ENCODE data around the gene KRT78.

The KRT78 gene

DNA sequence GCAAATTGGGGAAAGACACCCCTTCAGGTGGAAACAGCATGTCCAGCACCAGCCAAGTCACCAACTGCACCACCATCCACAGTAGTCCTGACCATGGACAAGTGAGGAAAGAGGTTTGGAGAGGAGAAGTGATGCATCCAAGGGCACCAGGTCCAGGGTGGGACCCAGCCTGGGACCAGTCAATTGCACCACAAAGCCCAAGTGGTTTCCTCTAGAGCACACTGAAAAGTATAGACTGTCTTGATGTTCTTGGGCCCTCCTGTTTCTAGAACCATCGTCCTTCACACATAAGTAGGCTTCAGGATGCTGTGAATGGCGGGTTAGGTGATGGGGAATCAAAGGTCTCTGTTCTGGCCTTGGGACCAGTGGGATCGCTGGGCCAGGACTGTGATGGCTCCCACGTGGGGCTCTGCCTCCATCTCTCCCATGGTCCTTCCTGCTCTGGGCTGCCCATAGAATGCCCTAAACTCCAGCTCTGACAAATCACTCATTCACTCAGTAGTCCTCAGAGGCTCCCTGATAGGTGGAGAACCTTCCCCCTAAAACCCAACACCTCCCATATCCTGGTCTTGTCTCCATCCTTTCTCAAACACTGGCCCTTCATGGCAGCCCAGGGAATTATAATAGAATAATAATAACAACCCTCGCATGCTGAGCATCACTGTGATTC, 23.9 kb downstream of the KRT78 start:
- no peak for DNase-seq (ENCODE audit: low spot score)

DNA sequence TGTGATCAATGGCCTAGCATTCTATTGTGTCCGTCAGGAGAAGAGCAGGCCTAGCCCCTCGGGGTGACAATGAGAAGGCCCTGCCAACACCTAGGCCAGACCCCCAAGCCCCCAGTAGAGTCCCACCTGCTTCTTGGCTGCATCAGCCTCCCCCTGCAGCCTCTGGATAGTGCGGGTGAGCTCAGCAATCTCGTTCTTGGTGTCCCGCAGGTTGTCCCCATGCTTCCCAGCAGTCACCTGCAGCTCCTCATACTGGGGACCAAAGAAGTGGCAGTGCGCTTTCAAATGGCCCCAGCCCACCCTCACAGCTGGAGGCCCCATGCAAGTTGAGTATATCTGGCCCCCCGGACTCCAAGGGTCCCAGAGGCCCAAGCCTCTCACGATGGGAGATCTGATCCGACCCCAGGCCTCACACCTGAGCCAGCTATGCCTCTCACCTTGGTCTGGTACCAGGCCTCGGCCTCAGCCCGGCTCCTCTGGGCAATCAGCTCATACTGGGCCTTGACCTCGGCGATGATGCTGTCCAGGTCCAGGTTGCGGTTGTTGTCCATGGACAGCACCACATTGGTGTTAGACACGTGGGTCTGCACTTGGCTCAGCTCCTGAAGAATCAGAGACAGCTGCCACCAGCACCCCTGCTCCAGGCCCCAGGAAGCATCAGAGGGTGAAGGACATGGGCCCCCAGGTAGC, 24.9 kb downstream of the KRT78 start:
- no peak for DNase-seq (ENCODE audit: low spot score)

DNA sequence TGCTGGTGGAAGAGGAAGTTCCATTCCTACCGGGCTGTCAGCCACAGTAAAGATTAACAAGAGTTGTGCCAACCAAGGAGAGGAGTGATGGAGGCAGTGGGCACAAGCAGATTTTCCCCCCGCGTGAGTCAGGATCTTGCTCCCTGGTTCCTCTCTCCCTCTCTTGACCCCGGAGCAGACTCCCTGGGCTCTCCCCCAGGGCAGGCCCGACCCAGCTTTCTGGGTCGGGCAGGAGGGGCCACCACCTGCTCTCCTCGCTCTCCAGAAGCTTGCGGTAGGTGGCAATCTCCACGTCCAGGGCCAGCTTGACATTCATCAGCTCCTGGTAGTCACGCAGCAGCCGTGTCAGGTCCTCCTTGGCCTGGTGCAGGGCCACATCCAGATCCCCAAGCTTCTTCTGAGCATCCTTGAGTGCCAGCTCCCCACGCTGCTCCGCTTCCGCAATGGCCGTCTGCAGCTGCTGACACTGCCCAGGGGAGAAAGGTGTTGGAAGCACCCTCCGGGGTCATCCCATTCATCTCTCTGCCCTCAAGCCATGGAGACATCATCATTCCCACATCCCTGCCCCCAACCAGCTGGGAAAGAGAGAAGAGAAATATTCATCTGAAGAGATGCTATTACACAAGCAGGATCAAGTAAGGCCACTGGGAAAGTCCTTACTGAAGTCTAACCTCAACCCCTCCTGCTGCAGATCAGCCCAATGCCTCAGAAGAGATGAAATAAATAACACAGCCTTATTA, 25.9 kb downstream of the KRT78 start:
- DNase-seq (ENCODE audit: low spot score) = no peak

DNA sequence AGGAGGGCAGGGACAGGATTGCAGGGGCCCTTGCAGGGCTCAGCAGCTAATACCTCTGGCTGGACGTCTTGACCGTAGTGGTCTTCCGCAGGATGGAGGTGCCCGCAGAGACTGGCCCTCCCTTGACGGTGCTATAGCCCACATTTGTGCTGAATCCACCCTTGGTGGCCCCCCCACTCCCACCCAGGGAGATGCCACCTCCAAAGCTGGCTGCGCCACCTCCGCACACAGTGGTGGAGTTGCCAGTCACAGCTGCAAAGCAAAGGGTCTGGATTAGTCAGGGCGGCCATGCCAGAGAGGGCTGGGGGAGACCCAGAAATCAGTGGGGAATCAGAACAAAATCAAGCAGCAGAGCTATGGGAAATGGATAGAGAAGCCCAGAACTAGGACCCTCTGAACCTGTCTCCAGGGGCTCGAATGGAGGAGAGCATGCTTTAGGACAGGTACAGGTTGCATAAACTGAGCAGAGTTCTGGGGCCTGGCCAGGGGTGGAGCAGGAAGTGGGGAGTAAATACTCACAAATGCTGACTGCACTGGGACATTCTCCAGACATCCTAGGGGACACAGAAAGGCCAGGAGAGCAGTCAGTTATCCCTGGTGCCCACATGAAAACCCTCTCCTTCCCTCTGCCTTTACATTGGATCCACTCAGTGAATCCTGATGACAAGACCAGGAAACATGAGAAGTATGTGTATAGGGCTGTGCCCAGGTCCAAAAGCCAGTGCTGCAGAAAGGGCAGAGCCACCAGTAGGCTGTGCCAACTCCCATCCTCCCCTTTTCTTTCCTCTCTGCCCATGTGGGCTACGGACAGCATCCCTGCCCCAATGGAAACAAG, 26.8 kb downstream of the KRT78 start:
- DNase-seq (ENCODE audit: low spot score) = no peak

DNA sequence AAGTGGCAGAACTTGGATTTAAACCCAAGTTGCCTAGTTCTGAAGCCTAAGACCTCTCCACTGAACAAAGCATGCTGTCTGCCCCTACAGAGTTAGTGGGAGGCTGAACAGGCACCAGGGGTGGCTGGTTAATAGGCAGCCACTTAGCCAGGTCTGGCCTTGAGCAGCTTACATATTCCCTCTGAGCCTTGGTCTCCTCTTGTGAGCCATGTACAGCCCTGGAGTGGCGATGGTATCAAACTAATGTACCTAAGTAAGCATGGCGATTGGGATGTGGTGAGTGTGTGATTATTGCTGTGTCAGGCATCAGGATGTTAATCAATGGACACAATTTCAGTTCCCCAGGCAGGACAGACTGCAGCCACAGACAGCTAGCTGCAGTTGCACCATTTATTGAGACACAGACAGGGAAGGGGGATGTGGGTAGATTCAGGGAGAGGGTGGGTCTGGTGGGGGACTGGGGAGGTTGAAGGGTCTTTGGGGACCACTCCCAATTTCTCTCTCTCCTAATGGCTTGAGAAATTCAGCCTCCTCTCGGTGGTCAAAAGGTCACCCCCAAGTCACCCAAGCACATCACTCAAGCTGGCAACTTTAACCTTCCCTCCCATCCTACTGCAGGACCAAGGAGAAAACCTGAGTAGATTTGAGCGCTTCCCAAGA, 27.6 kb downstream of the KRT78 start:
- DNase-seq (ENCODE audit: low spot score) = no peak

DNA sequence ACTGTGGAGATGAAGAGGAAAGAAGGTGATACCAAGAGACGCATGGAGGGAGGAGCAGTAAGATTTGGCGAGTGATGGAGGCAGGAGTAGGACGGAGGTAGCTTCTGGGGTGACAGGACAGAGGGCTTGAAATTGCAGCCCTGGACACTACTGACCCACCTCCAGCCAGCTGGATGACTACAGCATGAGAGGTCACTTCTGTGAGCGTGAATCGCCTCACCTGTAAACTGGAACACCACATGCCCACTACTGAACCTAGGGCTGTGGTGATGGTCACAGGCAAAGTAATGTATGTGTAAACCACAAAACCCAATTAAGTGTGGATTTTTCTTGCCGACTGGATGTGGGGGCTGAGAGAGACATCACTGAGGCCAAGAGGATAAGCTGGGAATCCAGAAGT, 28.3 kb downstream of the KRT78 start:
- no peak for DNase-seq (ENCODE audit: low spot score)

DNA sequence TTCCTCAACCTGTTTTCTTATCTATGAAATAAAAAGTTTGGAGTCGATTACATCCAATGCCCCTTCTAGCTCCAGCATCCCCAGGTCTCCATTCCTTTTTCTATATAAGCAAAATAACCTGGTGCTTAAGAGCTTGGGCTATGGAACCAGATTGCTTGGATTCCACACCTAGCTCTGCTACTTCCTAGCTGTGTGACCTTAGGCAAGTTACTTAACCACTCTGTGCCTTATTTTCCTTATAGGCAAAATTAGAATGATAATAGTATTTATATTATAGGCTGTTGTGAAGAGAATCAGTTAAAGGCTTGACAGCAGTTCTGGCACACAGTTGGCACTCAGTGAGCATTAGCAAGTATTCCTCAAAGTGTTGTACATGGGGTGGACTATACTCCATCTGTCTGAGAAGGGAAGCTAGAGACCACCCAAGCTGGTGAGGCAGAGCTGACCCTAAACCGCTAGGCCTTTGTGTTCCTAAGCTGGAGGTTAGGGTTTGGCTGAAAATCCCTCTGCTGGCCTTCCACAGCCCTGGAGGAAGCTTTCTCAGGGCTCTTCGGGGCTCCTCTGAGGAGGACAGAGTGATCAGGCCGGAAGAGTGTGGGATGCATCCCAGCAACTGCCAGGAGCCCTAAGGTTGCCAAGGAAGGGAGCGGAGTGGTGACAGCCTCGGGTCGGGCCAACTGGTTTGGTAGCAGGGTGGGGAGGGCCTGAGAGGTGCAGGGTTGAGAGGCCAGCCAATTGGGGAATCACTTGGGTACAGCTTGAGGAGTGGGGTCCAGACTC, 28.9 kb downstream of the KRT78 start:
- DNase-seq (ENCODE audit: low spot score) = no peak

DNA sequence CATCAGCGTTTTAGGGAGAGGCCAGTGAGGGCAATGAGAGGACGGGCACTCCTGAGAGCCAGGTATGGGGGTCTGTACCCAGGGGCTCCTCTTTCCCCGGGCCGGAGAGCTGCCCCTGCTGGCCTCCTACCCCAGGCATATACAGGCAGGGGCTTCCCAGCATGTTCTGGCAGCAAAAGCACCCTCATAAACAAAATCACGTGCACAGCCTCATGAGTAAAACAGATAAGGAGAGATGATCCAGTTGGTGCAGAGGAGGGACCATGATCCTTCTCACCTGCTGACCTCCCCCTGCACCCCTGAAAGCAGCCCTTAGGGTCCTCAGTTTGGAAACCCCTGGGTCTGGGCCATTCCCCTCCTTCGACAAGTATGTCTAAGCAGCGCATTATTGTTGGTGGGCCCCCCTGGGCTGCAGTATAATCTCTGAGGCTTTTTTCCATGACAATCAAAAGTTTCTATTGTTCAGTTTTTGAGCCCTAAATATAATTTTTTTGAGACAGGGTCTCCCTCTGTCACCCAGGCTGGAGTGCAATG, 29.8 kb downstream of the KRT78 start:
- no peak for DNase-seq (ENCODE audit: low spot score)

DNA sequence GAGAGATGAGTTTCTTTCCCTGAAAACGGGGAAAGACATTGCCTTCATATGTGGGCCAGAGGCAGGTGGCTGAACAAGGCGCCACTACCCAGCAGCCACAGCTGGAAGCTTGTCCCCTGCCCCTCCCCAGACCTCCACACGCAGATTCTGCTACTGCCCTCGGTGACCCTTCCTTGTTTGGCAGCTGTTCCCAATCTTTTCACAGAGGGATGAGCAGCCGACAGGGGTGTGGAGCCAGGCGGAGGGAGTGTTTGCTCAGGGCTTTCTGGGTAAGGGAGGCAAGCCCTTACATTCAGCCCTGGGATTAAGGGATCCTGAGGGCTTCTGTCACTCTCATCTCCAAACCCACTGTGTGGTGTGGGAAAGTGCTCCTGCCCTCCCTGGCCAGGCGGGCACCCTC, 30.4 kb downstream of the KRT78 start:
- DNase-seq (ENCODE audit: low spot score) = no peak

DNA sequence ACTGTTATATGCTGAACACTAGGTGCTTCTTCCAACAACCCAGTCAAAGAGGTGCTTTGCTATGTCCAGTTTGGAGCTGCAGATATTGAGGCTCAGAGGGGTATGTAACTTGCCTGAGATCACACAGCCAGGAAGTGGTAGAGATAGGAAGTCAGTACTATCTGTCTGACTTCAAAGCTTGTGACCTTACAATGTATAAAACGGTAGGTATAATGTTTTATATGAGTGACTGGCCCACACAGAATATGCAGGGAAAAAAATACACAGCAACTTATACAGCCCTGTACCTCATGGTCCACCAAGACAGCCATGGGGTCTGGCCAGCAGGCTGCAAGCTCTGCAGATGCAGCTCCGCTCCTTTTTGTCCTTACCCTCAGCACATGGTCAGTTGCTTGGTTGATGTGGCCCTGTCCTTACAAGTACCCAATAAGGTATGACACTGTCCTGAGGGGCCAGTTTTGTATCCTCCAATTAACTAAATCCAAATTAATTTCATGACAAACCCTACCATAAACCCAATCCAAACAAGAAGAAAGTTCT, 31.0 kb downstream of the KRT78 start:
- no peak for DNase-seq (ENCODE audit: low spot score)

DNA sequence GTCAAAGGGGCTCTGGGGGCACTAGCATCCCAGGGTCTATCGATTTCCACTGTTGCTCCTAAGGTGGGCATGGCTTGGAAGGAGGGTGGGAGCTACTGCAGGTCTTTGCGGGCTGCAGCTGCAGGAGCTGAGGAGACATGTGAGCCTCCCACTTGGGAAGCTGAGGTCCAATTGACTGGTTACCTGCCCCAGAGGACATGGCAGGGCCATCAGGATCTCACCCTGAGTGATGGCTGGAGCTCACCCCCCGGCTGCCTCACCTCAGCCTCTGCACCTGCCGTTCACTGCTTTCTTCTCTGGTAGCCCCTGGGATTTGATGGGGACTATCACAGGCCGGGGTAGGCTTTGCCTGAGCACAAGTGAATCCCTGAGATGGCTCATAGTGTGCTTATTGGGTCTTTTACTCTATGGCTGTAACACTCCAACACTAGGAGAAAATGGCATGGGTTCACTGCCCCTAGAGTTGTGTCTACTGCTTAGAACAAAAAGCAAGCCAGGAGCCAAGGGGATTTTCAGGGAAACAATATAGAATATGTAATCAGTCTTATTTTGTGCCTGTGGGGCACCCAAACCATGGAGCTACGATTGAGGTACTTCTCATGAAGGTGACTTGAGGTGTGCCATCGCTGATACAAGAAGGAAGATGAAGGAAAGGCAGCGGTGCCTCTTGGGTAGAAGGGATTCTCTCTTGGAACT, 31.6 kb downstream of the KRT78 start:
- DNase-seq (ENCODE audit: low spot score) = no peak

DNA sequence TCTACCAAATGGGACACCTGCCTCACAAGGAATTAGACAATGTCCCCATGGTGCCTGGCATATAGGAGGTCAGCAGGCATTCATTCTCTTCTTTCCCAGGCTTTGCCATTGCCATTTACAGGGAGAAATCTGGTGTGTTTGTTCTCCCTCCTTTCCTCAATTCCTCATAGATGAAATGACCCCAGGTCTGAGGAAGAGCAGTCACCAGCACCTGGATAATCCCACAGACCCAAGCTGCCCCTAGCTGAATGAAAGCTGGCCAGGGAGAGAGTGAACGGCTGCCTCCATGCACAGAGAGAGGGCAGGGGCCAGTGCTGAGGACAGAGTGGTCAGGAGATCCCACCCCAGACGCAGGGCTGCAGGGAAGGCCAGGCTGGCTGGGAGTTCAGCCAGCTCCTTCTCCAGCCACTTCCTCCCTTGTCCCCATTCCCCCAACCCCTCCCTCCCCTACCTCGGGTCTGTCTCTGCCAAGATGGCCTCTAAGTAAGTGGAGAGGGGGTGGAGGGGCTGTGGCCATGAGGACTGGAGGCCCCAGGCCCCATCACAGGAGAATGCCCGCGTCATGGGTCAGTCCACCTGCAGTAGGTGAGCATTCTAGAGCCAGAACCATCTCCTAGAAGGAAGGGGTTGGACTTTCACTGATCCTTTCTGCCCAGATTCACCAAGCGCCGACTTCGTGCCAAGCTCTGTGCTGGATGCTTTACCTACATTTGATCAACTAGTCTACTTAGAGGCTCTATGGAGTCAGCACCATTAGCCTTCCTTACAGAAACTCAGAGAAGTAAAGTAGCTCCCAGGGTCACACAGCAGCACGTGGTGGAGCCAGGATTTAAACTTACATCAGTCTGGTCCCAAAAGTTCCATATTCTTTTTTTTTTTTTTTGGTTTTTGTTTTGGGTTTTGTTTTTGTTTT, 32.9 kb downstream of the KRT78 start:
- DNase-seq (ENCODE audit: low spot score) = no peak

DNA sequence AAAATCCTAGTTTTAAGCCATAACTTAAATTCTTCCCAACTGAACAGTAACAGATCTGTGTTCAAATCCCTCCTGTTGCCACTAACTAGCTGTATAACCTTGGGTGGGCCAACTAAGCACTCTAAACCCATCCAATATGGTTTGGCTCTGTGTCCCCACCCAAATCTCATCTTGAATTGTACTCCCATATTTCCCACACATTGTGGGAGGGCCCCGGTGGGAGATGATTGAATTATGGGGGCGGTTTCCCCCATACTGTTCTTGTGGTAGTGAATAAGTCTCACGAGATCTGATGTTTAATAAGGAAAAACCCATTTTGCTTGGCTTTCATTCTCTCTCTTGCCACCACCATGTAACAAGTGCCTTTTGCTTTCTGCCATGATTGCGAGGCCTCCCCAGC, 33.6 kb downstream of the KRT78 start:
- no peak for DNase-seq (ENCODE audit: low spot score)

DNA sequence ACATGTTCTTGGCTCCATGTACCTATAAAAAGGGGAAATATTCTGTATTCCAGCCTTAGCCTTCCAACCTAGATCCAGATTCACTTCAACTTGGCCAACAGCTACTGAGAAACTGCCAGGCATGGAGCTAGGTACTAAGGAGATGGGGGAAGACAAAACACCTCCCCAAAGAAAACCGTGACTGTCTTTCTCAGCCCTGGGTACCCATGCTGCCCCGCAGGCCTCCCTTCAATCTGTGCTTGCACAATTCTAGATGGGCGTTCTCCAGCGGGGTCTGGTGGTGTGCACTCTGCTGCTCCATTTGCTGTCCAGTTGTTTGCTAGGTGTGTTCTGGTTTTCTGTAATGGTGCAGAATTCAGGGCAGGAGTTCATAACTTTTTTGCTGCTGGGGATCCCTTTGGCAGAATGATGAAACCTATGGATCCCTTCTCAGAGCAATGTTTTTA, 34.1 kb downstream of the KRT78 start:
- no peak for DNase-seq (ENCODE audit: low spot score)

DNA sequence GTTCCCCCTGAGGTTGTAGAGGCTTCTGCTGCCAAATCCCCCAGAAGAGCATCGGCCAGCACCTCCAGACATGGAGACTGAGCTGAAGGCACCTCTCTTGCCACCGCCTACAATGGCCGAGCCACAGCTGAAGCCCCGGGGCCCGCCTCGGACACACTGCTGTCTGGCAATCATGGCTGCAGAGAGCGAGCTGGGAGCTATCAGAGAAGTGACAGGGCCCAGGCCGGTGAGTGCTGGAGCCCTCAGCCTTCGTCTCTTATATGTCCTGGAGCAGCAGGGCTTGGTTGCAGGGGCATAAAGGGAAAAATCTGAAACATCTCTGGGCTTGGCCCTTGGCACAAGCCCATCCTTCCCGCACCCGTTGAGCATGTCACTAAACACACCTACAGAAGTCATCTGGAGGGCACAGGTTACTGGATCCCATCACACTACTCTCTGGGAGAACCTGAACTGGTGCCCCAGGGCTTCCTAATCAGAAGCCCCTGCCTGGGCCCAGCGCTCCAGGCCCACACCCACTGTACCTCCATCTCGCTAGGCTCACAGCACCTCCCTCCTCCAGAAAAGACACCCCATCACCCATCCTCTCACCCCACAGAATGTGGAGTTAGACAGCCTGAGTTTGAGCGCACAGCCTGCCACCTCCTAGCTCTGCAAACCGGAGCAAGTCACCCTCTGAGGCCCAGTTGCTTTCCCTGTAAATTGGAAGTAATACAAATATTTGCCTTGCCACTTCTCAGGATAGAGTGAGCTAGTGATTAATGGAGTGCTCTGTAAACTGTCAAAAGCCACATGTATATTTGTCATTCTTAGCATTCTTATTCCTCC, 34.7 kb downstream of the KRT78 start, which contains the start of gene KRT4:
Gene KRT4, minus strand, starts transcription at position 232 of the 825 bp plus-strand sequence. Its CDS starts 58 bp downstream, at position 174.
- DNase-seq (ENCODE audit: low spot score) = no peak

DNA sequence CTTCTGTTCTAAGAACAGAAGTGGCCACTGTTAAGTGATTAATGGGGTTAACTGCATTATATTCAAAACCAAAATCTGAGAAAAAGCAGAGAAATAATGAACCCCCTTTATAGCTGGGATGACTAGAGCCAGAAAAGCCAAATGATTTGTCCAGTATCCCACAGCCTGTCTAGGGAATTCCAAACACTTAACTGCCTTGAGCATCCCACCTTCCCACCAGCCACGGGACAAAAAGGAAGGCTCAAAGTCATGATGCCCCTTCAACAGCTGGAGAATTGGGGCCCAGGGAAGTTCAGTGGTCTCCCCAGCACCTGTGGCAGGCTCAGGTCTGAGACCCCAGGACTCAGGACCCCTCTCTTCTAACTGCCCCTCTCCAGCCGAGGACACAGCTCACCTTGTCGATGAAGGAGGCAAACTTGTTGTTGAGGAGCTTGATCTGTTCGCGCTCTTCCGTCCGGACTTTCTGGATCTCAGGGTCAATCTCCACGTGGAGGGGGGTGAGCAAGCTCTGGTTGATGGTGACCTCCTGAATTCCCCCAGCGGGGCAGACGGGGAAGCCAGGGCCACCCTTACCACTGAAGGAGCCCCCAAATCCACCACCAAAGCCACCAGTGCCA, 35.5 kb downstream of the KRT78 start:
- no peak for DNase-seq (ENCODE audit: low spot score)

DNA sequence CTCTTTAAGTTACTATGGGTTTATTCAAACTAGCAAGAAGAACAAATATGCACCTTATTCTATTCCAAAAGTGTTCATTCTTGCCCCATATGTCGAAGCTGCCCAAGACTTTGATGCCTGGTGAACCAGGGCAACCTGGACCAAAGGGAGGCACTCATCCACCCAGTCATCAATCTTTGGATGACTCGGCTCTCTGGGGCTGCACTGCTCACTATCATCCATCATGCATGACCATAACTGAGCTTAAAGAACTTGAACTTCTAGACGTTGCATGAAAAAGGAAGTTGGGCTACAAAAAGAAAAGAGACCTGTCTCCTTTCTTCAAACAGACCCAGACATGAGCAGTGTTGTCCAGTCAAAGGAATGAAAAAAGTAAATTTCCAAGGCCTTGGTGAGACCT, 36.0 kb downstream of the KRT78 start:
- DNase-seq (ENCODE audit: low spot score) = no peak

All from CD4-positive, alpha-beta T cell treated with Interleukin-15 for 4 hours (primary cell).